ENCODE data around the gene DOCK8. TPM values are rescaled to one million over a fixed set of nuclear protein-coding genes. Genes with fewer than 3 reads are reported as not detected.

The DOCK8 gene
- total RNA-seq, 1 donor from 2014 or later = 8.3 TPM

GRCh38 chr9:438066-438465 lies 223.4 kb downstream of the DOCK8 start:
- Mint-ChIP-seq H3K27ac (ENCODE audit: unreplicated experiment) (no peak overlapping the region), H3K9me3 (ENCODE audit: unreplicated experiment) (no peaks in the 10 kb centered on the region), H3K4me1 (ENCODE audit: unreplicated experiment) (no peaks in the 10 kb centered on the region), H3K4me3 (ENCODE audit: unreplicated experiment) (no peak overlapping the region), H3K36me3 (ENCODE audit: low read depth, unreplicated experiment) (peaks cover 8% of the 10 kb centered on the region), H3K27me3 (ENCODE audit: unreplicated experiment) (no peaks in the 10 kb centered on the region)
- no peak for TF ChIP-seq CTCF (IDR thresholded peaks at IDR 0.05; ENCODE audit: unreplicated experiment)
- no peak for DNase-seq (ENCODE audit: low spot score)

- peaks cover 14% of the 10 kb centered on the region for H3K36me3 Mint-ChIP-seq (ENCODE audit: low read depth, unreplicated experiment)
- H3K9me3 Mint-ChIP-seq (ENCODE audit: unreplicated experiment) = no peaks in the 10 kb centered on the region
- H3K27ac Mint-ChIP-seq (ENCODE audit: unreplicated experiment) = no peak overlapping the region
Observed at GRCh38 chr9:438961-439768, 224.5 kb downstream of the DOCK8 start.

GRCh38 chr9:441126-441525 lies 226.5 kb downstream of the DOCK8 start:
- H3K4me1 Mint-ChIP-seq (ENCODE audit: unreplicated experiment) = no peaks in the 10 kb centered on the region
- H3K36me3 Mint-ChIP-seq (ENCODE audit: low read depth, unreplicated experiment) = peaks cover 24% of the 10 kb centered on the region
- no peak overlapping the region for H3K27ac Mint-ChIP-seq (ENCODE audit: unreplicated experiment)
- TF ChIP-seq CTCF (IDR thresholded peaks at IDR 0.05; ENCODE audit: unreplicated experiment) = no peak
- peaks cover 9% of the 10 kb centered on the region for H3K9me3 Mint-ChIP-seq (ENCODE audit: unreplicated experiment)
- H3K27me3 Mint-ChIP-seq (ENCODE audit: unreplicated experiment) = no peaks in the 10 kb centered on the region
- H3K4me3 Mint-ChIP-seq (ENCODE audit: unreplicated experiment) = no peak overlapping the region
- DNase-seq (ENCODE audit: low spot score) = no peak

More at GRCh38 chr9:438961-439768, 224.5 kb downstream of the DOCK8 start:
- Mint-ChIP-seq H3K27me3 (ENCODE audit: unreplicated experiment) (no peaks in the 10 kb centered on the region), H3K4me1 (ENCODE audit: unreplicated experiment) (no peaks in the 10 kb centered on the region), H3K4me3 (ENCODE audit: unreplicated experiment) (no peak overlapping the region)
- DNase-seq (ENCODE audit: low spot score) = no peak
- TF ChIP-seq CTCF (IDR thresholded peaks at IDR 0.05; ENCODE audit: unreplicated experiment) = no peak

GRCh38 chr9:444528-444927 lies 229.9 kb downstream of the DOCK8 start:
- H3K27me3 Mint-ChIP-seq (ENCODE audit: unreplicated experiment) = no peaks in the 10 kb centered on the region
- H3K36me3 Mint-ChIP-seq (ENCODE audit: low read depth, unreplicated experiment) = peaks cover 30% of the 10 kb centered on the region
- TF ChIP-seq CTCF (IDR thresholded peaks at IDR 0.05; ENCODE audit: unreplicated experiment) = no peak
- no peaks in the 10 kb centered on the region for H3K4me1 Mint-ChIP-seq (ENCODE audit: unreplicated experiment)
- DNase-seq (ENCODE audit: low spot score) = no peak
- H3K4me3 Mint-ChIP-seq (ENCODE audit: unreplicated experiment) = no peak overlapping the region
- peaks cover 9% of the 10 kb centered on the region for H3K9me3 Mint-ChIP-seq (ENCODE audit: unreplicated experiment)
- H3K27ac Mint-ChIP-seq (ENCODE audit: unreplicated experiment) = no peak overlapping the region

GRCh38 chr9:445033-445432 lies 230.4 kb downstream of the DOCK8 start:
- no peaks in the 10 kb centered on the region for H3K27me3 Mint-ChIP-seq (ENCODE audit: unreplicated experiment)
- H3K27ac Mint-ChIP-seq (ENCODE audit: unreplicated experiment) = no peak overlapping the region
- DNase-seq (ENCODE audit: low spot score) = no peak
- peak overlapping the region; percentile 23 for H3K4me3 Mint-ChIP-seq (ENCODE audit: unreplicated experiment)
- no peaks in the 10 kb centered on the region for H3K4me1 Mint-ChIP-seq (ENCODE audit: unreplicated experiment)
- peaks cover 9% of the 10 kb centered on the region for H3K9me3 Mint-ChIP-seq (ENCODE audit: unreplicated experiment)
- TF ChIP-seq CTCF (IDR thresholded peaks at IDR 0.05; ENCODE audit: unreplicated experiment) = no peak
- H3K36me3 Mint-ChIP-seq (ENCODE audit: low read depth, unreplicated experiment) = peaks cover 30% of the 10 kb centered on the region

Measured in endothelial cell (in vitro differentiated cells).